Endometrial microvascular endothelial cells (primary cell): ENCODE data around the gene DCAF15. TPM values are rescaled to one million over a fixed set of nuclear protein-coding genes. Genes with fewer than 3 reads are reported as not detected.

ENCODE experiments used
- in situ Hi-C: cut with HindIII; loops from 2 replicates; pipeline ENCODE4 v1.10.0; 2017; ENCODE audit warnings: low sequenced_read_pairs, low pct_unique_long_range_greater_than_20kb; ENCODE audit errors: inconsistent ontology term
- total RNA-seq: library from RNA; depleted of rRNA; stranded (reverse); fragments of >200 nt; gene quantifications from one replicate; pipeline ENCODE4 v1.2.3, GENCODE V29; 2015; ENCODE audit errors: inconsistent ontology term

Gene DCAF15
- total RNA-seq, 1 donor from 2014 or later, result 49.3 TPM

DNA sequence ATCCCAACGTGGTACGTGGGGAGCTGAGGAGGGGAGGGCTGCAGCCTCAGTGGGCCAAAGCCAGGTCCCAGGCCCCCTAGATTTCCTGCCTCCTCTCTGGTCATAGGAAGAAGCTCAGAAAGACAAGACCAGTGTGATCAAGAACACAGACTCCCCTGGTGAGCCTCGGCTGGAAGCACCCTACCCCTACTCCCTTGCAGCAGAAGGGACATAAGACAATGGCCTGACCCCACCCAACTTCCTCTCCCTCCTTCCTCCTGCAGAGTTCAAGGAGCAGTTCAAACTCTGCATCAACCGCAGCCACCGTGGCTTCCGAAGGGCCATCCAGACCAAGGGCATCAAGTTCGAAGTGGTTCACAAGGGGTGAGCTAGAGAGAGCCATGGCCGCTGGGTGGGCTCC is 25.6 kb upstream of the DCAF15 start:
- in situ Hi-C loops, result no loop called here

DNA sequence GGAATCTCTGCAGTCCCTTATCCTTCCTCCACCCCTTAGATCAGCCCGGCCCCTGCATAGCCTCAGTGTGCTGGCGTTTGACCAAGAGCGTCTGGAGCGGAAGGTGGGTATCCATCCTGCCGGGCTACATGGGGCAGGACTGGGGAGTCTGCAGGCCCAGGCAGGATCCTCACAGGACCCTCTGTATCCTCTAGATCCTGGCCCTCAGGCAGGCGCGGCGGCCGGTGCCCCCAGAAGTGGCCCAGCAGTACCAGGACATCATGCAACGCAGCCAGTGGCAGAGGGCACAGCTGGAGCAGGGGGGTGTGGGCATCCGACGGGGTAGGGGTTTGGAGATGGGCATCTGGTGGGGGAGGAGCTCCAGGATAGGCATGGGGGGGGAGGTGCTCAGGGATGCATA is 23.0 kb upstream of the DCAF15 start:
- in situ Hi-C loops, result no loop called here

DNA sequence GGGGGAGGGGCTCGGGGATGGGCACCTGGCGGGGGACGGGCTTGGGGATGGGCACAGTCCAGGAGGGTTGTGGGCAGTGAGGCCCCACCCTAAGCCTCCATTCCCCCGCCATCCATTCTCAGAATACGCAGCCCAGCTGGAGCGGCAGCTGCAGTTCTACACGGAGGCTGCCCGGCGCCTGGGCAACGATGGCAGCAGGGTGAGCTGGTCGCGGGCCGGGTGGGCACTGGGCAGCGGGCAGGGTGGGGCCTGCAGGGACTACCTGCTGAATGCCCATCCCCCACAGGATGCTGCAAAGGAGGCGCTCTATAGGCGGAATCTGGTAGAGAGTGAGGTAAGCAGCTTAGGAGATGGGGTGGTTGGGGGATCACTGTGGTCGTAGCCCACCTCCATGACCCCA is 22.4 kb upstream of the DCAF15 start:
- in situ Hi-C loops, result no loop called here

DNA sequence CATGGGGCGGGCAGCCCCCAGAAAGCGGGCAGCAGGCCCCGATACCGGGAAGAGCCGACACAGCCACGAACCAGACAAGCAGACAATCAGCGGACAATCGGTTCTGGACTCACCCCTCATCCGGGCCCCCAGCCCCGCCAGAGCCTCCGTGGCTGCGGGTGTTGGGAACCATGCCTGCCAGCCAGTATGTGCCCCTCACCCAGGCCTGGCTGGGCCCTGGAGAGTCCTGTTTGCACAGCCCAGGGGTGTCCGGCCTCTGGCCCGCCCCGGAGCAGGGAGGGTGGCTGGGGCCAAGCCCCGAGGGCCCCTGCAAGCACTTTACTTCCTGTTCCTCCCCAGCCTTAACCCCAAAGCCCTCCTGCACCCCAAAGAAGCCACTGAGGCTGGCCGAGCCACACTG is 21.9 kb upstream of the DCAF15 start:
- in situ Hi-C loops, result no loop called here

DNA sequence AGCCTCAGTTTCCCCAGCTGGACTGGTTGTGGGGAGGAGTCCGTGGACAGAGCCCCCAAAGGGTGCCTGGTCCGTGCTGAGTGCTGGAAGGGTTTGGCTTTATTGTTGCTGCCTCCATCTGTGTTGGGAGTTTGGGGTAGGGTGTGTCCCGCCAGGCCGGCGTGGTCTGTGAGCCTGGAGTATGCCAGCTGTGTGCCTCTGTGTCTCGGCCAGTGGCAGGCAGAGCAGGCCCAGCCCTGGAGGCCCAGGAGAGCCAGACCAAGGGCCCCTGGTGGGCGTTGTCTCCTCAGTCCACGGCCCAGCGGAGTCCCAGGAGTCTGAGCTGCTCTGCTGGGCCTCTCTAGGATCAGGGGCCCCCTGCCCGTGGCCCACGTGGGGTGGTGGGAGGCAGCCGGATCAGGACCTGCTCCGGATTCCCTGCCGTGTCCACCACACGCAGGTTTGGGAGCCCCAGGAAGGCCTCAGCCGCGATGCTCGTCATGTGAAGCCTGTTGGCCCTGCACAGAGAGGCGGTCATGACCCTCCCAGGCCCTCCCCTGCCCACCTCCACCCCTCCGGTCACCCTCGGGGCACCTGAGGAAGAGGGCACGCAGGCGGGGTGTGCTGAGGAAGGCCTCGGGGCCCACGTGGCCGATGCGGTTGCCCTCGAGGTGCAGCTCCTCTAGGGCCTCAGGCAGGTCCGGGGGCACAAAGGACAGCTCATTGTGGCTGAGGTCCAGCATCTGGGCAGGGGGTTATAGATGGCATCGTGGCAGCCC is 20.7 kb upstream of the DCAF15 start:
- in situ Hi-C loops, result no loop called here

DNA sequence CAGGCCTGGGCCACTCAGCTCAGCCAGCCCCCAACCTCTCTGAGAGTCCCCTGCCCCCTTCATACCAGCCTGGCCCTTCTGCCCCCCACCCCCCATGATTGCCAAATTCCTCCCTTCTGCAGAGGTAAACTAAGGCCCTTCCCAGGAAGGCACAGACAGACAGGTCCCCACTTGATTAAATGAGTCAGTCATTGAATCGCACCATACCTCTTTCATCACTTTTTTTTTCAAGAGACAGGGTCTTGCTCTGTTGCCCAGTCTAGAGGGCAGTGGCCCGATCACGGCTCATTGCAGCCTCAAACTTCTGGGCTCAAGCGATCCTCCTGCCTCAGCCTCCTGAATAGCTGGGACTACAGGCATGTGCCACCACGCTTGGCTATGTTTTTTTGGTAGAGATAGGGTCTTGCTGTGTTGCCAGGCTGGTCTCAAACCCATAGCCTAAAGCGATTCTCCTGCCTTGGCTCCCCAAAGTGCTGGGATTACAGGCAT is 20.1 kb upstream of the DCAF15 start:
- in situ Hi-C loops, result no loop called here

DNA sequence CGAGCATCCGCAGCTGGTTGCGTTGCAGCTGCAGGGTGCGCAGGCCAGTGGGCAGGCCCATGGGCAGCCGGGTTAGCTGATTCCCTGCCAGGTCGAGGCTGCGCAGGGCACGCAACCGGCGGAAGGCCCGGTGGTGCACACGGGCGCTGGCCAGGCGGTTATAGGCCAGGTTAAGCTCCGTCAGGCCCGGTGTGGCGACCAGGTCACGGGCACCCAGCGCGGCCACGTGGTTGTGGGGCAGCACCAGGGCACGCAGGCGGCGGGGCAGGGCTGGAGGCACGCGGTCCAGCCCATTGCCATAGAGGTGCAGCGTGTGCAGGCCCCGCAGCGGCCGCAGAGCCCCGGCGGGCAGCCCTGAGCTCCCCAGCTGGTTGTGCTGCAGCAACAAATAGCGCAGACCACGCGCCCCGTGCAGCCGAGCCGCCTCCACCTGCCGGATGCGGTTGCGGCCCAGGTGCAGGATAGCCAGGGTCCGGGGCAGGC is 19.4 kb upstream of the DCAF15 start:
- in situ Hi-C loops, result no loop called here

DNA sequence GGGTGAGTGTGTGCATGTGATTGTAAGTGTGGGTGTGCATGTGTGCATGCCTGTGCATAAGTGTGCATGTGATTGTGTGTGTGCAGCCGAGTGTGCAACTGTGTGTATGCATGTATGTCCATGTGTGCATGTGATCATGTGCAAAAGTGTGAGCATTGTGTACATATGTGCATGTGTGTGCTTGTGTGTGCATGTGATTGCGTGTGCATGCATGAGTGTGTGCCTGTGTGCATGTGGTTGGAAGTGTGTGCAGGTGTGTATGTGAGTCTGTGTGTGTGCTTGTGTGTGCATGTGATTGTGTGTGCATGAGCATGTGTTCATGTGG is 17.6 kb upstream of the DCAF15 start:
- in situ Hi-C loops, result no loop called here

DNA sequence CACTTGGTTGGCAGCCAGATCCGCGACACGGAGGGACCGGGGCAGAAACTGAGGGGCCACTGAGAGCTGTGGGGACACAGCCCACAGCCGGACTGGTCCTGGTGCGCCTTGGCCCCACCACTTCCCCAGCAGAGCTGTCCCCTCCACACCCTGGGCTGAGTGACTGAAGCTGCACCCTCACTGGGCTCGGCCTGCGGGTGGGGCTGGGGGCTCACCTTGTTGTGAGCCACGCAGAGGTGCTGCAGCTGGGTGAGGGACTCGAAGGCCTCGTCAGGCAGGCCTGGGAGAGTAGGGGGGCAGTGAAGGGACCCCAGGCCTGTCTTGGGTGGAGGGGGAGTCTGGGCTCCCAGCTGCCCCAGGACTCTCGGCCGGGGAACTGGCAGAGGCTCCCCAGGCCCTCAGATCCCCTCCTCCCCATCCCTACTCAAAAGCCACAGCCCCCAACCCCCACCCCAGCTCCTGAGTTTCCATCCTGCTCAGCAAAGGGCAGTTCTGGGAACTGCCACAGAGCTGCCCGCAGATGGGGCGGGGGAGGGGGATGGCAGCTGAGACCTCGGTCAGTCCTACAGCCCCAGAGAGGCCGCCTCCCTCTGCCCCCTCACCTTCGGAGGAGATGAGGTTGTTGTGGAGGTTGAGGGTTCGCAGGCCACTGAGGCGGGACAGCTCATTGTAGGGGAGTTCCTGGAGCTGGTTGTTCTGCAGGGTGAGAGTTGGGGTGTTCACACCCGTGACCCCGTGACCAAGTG is 16.4 kb upstream of the DCAF15 start:
- in situ Hi-C loops, result no loop called here

DNA sequence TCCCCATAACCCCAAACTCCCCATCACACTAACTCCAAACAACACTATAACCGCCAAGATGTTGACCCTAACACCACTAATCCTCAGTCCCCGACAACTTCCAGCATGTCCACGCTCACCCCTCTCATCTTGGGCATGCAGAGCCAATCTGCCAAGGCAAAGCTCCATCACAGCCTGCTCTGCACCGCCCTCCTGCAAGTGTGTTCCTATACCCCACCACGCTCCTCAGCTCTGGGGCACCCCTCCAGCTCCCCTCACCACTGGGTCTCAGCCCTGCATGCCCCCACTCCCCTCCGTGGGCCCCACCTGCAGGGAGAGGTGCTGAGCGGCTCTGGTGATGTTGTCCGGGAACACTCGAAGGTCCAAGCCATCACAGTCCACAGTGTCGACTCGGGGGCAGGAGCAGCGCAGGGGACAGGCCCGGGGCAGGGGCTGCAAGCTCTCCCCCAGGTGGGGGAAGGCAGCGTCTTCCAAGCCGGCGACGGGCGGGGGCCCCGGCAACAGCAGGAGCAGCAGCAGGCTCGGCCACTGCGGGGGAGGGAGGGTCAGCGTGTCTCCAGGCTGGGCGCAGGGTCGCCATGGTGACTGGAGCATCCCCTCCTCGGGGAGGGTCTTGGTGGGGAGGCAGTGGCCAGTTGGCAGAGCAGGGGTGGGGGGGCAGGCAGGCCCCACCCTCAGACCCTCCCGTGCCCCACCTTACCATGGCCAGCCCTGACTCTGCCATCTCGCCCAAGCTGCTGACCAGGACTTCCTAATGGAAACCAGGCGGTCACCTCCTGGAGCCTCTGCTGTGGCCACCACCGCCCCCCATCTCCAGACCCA is 14.6 kb upstream of the DCAF15 start:
- in situ Hi-C loops, result no loop called here

DNA sequence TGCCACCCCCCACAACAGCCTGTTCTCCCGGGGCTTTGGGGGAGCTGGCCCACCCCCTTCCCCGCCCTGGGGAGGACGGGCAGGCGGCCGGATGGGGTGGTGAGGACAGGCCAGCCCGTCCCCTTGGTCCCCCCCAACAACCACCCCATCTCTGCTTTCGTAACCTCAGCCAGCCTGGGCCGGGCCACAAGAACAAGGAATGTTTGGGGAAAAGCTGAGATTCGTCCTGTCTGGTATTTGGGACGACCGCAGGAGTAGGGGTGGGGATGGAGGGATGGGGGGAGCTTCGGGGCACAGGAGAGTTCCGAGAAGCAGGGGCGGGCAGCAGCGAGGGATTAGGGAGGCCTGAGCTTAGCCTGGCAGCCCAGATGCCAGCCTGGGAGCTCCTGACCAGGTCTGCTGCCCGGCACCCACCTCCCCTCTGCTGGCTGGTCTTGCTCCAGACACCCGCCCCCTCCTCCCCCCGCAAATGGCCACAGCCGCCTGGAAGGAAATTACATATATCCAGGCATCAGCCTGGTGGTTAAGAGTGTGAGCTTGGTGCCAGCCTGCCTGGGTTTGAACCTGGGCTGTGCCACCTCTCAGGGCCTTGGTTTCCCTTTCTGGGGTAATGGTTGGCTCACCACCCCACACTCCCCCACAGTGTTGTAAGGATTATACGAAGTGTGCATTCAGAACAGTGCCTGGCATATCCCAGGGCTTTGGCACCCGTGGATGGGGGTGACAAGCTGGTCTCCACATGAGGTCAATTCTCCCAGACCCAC is 13.8 kb upstream of the DCAF15 start, which contains the start of gene PODNL1:
Gene PODNL1, minus strand, starts transcription at position 117 of the 764 bp plus-strand sequence. CDS start 236 bp downstream, outside the sequence.
- in situ Hi-C loops, result no loop called here

DNA sequence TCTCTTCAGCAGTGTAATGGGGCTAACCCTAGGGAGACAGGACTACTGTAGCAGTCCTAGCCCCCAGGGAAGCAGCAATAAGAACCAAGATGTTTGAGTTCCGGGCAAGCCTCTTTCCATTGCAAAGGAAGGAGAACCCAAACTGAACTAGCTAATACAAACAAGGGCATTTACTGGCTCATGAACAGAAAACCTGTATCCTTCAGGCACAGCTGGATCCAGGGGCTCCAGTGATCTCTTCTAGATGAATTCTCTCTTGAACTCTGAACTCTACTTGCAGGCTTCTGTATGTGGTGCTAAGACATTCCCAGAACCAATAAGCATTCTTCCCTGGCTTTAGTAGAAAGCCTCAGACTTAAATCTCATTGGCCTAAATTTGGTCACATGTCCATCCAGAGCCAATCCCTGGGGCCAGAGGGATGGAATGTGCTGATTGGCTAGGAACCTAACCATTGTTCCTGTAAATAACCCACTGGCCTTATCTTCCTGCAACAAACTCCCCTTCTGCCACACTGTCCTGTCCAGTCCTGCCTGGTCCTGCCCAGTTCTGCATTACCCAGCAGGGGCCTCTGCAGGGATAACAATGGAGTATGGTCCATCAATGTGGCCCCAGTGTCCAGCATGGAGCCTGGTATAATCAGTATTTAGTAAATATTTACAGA is 10.2 kb upstream of the DCAF15 start:
- in situ Hi-C loops, result no loop called here

DNA sequence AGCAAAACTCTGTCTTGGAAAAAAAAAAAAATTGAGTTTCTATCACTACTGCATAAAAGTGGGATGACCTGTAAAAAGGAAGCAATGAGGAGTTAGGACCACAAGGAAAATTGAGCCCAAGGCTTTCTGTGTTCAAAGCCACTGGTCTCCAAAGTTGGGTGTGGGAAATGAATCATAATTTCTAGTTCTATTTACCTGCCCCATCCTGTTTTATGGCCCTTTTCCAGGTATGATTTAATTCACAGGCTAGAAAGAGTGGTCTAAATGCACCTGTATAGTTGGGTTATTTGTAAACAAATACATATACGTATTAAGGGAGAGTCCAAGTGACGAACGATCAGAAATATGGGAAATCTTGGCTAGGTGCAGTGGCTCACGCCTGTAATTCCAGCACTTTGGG is 5.9 kb upstream of the DCAF15 start:
- in situ Hi-C loops, result no loop called here

DNA sequence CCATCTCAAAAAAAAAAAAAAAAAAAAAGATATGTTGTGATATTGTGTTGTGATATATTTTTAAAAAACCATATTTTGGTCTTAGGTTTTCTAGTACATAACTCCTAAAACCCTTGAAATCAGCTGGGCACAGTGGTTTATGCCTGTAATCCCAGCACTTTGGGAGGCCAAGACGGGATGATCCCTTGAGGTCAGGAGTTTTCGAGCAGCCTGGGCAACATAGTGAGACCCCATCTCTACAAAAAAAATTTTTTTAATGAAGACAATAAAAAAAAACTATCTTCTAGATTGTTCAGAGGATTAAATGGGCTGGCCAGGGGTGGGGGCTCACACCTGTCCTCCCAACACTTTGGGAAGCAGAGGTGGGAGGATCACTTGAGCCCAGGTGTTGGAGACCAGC is 1.3 kb upstream of the DCAF15 start:
- in situ Hi-C loops, result no loop called here

DNA sequence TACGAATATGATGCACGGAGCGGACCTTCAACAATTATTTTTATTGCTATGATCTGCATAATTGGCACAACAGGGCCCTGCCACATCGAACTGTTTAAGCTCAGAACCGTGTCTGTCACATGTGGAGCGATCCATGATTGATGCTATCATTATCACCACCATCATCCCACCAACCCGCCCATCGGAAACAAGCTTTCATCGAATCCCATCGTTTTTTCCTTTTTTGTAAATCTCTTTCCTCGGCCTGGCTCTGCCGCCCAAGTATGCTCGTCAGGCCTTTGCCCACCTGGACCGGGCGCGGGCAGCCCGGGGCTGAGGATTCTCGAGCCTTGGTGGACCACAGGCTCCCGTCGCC is 533 bp upstream of the DCAF15 start:
- in situ Hi-C loops, result no loop called here

DNA sequence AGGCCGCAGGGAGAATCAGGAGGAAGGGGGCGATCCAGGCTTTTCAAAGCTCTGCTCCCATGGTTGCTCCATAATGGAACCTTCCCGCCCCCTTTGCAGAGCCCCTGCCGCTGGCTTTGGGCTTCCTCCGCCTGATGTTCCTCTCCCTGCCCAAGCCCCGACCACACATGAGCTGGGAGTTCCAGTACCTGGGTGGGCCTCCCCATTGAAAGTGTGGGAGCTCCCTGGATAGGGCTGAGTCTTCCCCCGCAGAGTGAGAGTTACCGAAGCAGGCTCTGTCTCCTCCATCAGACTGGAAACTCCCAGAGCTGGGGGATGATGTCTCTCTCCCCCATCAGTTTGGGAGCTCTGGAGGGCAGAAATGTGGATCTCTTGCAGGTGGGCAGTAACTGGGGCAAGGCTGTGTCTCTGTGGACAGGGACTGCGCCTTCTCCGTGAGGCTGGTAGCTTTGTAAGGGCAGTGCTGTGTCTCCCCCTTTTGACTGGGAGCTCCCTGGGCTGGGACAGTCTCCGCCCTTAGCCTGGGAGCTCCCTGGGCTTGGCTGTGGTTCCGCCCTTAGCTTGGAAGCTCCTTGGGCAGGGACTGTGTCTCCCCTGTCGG is 722 bp downstream of the DCAF15 start:
- in situ Hi-C loops, result no loop called here

DNA sequence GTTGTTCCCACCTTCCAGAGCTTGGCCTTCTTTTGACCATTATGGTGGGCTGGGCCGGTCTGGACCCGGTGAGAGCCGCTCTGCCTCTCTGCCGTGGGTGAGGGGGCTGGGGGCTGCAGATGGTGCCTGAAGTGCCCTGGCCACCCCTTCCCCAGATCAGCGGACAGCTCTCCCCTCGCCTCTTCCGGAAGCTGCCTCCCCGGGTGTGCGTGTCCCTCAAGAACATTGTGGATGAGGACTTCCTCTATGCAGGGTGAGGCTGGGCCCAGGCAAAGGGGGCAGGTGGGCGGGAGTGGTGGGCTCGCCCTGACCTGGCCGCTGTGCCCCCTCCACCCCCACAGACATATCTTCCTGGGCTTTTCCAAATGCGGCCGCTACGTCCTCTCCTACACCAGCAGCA is 1.9 kb downstream of the DCAF15 start:
- in situ Hi-C loops, result no loop called here
